GM18507 (cell line): Measurements from ENCODE around the gene LARP1.
"Not testable (repeated sequence)": the region's sequence is repeated elsewhere in the genome, so short reads cannot be mapped to it uniquely, and the experiment has no call there.

ENCODE experiments used
- DNase-seq: peaks from one replicate; pipeline ENCODE4 v3.0.0; 2011; ENCODE audit warnings: low read depth; ENCODE audit not compliant: insufficient read length; ENCODE audit errors: extremely low spot score
- FAIRE-seq: peaks from 2 replicates; lab custom pipeline; 2011; peaks lifted over from hg19 to GRCh38; lab: Jason Lieb, UNC

The LARP1 gene

DNA sequence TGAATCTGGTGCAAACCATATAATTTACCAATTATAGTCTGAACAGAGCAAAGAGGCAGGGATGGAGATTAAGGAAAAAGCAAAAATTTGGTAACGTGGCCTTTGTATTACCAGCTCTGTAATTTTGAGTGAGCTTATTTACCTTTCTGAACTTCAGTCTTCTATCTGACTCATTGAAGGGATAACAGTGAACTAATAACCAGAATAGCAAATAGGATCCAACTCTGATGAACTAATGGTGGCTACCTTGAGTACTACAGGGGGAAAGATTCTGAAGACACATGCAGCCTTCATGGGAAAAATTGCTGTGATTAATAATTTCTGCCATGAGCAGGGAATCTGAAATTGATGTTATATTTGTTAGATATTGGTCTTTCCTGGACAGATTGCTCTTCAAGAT is 23.0 kb upstream of the LARP1 start:
- FAIRE-seq (no peak), DNase-seq (no peak)

DNA sequence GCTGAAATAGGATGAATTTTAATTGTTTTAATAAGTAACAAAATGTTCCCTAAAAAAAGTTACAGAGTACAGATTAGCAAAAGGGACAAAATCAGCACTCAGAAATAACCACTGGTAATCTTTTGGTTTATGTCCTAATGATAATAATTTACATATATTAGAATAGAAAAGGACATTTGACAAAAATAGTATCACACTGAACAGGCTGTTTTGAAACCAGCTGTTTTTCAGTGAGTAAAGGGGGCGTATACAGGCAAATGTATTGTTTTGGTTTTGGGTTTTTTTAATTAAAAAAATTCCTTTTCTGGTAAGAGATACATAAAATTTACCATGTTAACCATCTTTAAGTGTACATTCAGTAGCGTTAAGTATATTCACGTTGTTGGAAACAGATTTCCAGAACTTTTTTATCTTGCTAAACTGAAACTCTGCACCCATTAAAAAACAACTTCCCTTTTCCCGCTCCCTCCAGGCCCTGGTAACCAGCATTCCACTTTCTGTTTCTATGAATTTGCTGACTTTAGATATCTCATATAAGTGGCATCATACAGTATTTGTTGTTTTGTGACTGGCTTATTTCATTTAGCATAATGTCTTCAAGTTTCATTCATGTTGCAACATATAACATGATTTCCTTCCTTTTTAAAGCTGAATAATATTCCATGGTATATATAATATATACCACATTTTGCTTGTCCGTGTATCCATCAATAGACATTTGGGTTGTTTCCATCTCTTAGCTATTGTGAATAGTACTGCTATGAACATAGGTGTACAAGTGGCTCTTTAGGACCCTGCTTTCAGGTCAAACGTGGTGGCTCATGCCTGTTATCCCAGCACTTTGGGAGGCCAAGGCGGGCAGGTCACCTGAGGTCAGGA is 20.6 kb upstream of the LARP1 start:
- DNase-seq (no peak), FAIRE-seq (no peak)

DNA sequence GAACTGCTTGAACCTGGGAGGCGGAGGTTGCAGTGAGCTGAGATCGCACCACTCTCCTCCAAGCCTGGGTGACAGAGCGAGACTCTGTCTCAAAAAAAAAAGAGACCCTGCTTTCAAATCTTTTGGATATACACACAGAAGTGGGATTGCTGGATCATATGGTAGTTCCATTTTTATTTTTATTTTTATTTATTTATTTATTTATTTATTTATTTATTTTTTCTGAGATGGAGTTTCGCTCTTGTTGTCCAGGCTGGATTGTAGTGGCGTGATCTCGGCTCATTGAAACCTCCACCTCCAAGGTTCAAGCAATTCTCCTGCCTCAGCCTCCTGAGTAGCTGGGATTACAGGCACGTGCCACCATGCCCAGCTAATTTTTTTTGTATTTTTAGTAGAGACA is 19.8 kb upstream of the LARP1 start:
- not testable (repeated sequence) for FAIRE-seq

DNA sequence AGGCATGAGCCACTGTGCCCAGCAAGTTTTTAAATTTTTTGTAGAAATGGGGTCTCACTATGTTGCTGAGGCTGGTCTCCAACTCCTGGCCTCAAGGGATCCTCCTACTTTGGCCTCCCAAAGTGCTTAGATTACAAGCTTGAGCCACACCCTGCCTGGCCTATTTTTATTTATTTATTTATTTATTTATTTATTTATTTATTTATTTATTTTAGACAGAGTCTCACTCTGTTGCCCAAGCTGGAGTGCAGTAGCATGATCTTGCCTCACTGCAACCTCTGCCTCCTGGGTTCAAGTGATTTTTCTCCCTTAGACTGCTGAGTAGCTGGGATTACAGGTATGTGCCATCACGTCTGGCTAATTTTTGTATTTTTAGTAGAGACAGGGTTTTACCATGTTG is 18.8 kb upstream of the LARP1 start:
- not testable (repeated sequence) for DNase-seq, FAIRE-seq

More for the DNA sequence above, 19.8 kb upstream of the LARP1 start:
- DNase-seq: not testable (repeated sequence)

DNA sequence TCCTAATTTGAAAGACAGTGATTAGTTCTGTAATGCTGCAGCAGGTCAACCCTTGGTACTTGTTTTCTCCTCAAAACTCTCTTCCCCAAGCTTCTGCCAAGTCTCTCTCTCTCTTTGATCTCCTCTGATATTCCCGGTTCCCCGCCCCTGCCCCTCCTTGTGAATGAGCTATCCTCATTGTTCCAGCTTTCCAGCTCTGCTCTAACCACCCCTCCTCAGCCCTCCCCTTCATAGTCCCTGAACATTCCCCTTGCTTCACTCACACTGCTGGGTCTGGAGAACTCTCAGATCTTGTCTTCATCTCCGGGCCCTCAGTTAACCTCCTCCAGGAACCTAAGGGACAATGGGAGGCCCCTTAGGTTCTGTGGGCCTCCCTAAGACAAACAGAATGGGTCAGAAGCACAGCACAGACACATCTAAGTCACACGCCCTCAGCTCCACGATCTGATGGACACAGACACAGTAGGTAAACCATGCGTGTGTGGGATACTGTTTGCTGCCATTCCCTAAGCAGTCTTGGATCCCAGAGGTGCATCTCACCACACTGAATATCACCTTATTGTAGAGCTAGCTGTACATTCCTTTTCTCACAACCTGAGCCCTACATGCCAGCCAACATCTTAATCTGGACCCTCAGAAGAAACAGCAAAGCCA is 17.4 kb upstream of the LARP1 start:
- DNase-seq (no peak), FAIRE-seq (no peak)

DNA sequence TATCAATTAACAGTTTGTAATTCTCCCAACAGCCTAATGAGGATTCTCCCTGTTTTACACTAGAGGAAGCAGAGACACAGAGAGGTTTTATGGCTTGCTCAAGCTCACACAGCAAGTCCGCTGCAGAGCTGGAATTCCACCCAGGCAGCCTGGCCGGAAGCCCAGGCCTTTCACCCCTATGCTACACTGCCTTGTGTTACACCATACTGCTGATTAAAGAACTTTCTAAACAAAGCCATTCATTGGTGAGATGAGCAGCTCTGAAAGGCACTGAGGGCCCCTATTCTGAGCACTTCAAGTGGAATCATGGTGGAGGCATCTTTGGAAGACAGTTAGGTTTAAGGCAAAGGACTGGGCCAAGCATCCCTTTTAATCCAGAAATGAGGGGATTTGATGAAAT is 14.7 kb upstream of the LARP1 start:
- no peak for FAIRE-seq
- no peak for DNase-seq

DNA sequence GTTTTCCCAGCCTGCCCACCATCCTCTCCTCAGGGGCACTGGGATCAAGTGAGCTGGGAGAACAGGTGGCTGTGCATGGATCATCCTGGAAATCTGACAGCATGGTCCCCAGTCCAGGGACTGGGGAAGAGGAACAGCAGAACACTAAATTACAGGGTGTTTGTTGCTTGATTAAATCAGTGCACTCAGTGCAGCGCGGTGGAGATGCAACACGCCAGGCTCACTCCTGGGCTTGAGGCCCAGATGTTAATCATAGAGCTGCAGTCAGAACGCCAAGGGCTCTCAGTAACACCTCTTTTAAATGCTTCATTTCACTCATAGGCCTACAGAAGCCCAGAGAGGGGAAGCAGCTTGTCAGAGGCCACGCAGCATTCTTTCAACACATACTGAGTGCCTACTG is 14.2 kb upstream of the LARP1 start:
- no peak for DNase-seq
- FAIRE-seq: no peak

DNA sequence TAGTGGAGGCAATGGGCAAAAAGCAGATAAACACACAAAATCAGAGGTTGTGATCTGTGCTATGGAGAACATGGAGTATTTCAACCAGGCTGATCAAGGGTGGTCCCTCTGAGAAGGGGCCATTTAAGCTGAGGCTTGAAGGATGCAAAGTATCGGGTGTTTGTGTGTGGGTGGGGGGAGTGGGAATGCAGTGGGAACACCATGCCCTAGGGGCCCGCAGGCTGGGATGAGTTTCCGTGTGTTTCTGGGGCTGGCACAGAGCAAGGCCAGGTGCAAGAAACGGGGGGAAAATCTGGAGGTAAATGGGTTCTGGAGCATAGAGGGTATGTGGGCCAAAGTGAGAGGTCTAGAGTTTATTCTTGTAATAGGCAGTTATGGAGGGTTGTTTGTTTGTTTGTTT is 13.8 kb upstream of the LARP1 start:
- FAIRE-seq (no peak), DNase-seq (no peak)

DNA sequence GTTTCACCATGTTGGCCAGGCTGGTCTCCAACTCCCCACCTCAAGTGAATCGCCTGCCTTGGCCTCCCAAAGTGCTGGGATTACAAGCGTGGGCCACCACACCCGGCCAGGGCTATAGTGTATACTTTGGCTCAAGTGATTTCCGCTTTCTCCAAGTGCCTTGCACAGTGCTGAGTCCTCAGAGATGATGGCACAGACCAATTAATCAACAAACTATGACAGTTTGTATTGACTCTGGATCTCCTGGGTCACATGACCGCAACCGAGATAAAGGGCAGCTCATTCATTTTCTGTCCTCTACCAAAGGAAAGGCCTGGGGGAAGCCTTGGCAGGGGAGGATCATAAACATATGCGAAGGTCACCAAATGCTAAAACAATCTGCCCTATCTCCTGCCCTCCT is 11.4 kb upstream of the LARP1 start:
- no peak for FAIRE-seq

DNA sequence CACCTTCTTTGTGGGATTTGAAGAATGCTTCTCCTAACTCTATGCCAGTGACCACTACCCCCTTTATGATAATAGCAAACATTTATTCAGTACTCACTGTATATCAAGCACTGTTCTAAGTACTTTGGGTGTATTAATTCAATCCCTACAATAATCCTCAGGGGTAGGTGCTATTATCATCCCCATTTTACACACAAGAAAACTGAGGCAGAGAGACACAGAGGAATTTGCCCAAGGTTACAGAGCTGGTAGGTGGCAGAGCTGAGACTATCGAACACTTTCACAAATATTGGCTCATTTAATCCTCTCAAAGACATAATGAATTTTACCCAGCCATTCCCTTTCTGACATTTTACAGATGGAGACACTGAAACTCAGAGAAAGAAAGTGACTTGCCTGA is 9.8 kb upstream of the LARP1 start:
- DNase-seq (no peak), FAIRE-seq (no peak)

More for the DNA sequence above, 11.4 kb upstream of the LARP1 start:
- no peak for DNase-seq

DNA sequence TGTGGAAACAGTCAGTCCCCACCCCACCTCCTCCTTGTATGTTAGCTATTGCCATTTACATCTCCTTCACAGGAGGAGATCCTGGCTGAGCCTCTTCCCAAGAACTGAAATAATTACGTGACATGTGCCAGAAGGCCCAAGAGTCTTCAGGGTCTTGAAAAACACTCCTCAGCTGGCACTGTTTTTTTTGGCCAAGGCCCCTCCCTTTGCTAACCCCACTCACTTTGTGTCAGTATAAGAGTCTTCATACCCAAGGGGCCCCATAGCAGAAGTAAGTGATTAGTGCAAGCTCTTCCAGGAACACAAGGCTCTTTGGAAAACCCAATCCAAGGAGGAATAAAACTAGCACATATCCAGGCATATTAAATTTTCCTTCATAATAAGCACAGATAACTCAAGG is 5.7 kb upstream of the LARP1 start:
- DNase-seq: no peak
- no peak for FAIRE-seq

DNA sequence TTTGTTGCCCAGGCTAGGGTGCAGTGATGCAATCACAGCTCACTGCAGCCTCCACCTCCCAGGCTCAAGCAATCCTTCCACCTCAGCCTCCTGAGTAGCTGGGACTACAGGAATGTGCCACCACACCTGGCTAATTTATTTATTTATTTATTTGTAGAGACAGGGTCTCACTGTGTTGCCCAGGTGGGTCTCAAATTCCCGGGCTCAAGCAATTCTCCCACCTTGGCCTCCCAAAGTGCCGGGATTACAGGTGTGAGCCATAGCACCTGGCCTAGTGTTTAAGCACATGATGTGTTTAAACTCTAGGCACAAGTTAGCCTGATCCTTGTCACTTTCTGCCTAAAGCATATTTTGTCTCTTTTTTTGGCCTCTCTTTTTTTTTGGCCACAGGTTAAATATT is 4.5 kb upstream of the LARP1 start:
- not testable (repeated sequence) for FAIRE-seq, DNase-seq

DNA sequence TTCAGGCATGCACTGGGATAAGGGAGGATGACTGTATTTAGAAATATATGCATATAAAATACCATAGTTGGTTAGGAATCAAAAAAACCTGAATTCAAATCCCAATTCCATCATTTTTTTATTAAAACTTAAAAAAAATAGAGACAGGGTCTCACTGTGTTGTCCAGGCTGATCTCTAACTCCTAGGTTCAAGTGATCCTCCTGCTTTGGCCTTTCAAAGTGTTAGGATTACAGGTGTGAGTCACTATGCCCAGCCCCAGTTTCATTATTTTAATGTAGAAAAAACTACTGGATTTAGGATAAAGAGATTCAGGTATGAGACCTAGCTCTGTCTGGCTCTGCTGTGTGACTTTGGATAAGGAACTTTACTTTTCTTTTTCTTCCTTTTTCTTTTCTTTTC is 3.3 kb upstream of the LARP1 start:
- DNase-seq (no peak), FAIRE-seq (no peak)

DNA sequence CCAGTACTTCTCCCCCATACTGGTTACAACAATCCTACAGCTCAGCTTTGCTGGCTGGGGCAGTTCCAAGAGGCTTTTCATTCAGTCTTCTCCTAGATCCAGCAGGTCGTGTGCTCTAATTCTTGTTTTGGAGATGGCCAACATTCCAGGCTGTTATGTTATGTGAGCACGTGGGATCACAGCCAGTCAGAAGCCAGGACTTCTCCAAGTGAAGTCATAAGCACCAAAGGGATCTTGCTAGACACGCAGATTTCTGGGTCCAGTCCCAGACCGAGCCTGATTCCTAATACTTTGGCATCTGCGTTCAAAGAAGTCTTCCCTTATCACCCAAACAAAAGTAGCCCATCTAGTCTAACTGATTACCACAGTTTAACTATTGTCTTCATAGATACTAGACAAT is 1.4 kb upstream of the LARP1 start:
- DNase-seq (no peak), FAIRE-seq (no peak)

DNA sequence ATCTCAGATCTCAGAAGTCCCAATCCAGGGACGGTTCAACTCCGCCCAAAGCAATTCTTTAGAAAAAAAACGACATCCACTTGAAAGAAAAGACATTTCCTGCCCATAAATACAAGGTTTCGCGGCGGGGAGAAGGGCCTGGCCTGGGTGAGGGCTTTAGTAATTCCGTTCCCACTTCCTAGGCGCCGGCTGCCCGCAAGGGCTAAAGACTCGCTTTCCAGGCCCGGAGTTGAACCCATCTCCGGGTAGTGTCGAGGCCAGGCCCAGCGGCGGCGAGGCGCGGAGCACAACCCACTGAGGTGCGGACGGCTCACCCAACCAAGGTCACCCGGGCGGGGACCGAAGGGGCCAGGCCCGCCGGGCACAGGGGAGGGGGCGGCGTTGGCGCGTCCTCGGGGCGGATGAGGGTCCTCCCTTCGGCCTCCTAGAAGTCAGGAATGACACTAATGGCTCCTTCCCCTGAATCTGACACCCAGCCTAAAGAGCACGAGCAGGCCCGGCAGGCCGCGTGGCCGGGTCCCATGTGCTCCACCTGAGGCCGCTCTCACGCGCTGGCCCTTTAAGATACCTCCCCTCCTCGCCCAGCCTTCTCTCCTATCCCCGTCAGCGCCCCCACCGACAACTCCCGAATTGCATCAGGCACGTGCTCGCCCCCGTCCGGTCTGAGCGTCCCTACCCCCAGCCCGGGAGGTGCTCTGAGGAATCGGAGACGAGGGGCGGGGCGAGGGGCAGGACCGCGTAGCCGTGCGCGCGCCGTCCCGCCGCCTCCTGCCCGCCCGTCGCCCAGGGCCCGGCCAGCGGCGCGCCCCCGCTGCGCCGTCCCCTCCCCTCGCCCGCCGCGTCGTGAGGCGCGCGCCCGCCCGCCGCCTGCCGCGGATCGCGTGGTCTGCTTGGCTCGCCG is 467 bp upstream of the LARP1 start:
- DNase-seq: peak; percentile 98
- peak; percentile 98 for FAIRE-seq

DNA sequence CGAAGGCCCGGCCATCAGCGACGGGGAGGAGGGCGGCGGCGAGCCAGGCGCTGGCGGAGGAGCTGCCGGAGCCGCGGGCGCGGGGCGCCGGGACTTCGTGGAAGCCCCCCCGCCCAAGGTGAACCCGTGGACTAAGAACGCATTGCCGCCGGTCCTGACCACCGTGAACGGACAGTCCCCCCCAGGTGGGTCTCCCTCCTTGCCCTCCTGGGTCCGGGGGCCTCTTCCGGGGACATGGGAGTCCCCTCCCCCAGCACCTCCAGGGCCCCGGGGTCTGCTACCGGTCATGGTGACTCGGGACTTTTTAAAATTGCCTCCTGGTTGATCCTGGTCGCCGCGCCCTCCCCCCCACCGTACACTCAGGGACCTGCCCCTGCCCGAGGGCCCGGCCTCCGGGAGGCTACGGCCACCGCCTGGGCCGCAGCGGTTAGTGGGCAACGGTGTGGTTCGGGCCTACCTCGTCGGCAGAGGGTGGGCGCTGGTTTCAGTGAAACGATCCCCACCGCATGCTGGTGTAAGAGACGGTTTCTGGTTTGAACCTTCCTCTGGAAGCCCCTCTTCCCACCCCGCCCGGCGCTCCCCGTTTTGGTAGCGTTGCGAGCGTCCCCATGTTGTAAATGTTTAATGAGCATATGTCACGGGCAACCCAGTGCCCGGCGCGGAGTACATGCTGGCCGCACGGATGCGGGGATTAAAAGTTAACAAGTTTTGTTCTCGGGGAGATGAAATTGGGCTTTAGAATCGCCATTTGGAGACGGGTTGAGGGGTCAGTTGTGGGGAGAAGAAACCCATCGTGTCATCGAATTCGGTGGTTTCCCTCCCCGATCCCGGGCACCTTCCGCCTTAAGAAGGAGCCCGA is 1.1 kb downstream of the LARP1 start:
- DNase-seq: no peak
- FAIRE-seq: peak; percentile 26

DNA sequence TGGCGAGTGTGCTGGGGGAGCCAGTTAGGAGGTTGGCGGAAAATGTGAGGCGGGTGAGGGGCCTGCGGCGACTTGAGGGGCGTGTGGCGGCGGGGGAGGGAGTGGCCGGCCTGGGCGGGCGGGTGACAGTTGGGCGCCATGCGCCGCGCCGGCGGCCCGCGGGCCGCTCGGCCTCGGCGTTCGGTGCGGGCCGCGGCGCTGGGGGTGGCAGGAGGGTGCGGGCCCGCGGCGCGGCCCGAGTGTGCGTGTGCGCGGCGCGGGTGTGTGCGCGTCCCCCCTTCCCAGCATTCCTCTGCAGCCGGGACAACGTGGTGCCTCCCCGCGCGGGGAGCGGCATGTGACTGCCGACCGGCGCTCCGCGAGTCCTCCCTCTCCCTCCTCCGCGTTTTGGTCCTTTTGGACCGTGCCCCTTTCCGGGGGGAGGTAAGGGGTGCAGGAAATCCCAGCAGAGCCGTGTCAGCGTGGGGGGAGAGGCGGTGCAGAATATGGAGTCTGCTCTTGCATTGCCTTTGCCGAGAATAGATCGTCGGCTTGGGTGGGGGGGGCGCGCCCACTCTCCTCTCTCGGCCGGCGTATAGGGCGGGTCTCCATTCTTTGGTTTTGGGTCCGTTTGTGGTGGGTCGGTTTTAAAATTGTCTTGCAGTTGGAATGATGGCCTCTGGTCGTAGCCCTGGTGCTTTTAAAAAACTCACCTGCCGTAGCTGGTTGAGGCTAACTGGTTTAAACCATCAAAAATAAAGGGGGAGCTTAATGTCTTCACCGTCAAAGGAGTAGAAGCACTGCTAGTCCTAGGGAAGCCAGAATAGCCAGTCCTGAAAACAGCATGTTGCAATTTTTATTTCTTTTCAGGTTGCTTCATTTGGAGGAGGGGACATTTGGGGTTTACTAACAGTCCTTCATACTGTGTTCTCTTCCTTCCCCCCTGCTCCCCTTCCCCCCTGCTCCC is 2.0 kb downstream of the LARP1 start:
- DNase-seq (no peak), FAIRE-seq (no peak)

DNA sequence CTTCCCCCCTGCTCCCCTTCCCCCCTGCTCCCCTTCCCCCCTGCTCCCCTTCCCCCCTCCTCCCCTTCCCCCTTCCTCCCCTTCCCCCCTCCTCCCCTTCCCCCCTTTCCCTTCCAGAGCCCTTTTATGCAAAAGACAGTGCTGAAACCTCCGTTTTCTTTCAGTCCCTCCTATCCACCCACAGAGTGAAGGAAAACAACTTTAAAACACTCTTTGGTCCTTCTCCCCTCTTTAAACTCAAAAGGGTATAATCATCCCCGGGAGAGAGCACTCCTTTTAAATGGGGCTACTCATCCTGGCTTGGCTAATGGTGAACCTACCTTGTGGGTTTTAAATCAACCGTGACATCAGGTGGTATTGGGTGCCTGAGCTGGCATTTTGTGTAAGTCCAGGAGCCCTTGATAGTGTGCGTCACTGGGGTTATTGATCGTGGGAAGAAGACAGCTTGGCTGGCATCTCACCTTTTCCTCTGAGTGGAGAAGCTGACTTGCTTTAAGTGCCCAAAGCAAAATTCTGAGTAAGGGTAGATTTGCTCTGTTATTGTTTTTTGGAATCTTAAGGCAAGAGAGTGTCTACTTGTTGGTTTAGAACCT is 2.7 kb downstream of the LARP1 start:
- no peak for FAIRE-seq
- no peak for DNase-seq
